A549 (cell line): Measurements from ENCODE around the gene ZBTB1.

Experiments used
- CEBPB ChIP-seq, 2 experiments: fragments of >200 bp in 1 of 2; sonication (Bioruptor Twin) in 1 of 2; formaldehyde crosslinking in 1 of 2; IDR thresholded peaks; 2 replicates each; pipeline ENCODE4 v1.6.1; 2012 to 2016
- CHD2 ChIP-seq: fragments of 150-350 bp; IDR thresholded peaks from 2 replicates; pipeline ENCODE4 v1.6.1; 2014; ENCODE audit warnings: low read length; ENCODE audit not compliant: partially characterized antibody
- CTCF ChIP-seq: fragments of >200 bp; sonication (Bioruptor Twin); formaldehyde crosslinking; IDR thresholded peaks from 3 replicates; pipeline ENCODE4 v1.5.1; 2016
- EHMT2 ChIP-seq: fragments of 200-600 bp; sonication (generic); IDR thresholded peaks from 2 replicates; pipeline ENCODE4 v1.6.1; 2016; ENCODE audit warnings: antibody characterized with exemption, low read depth, mild to moderate bottlenecking, moderate library complexity
- FOSL2 ChIP-seq, 2 experiments: fragments of 450-650 bp in 1 of 2; fragments of >200 bp in 1 of 2; sonication (Bioruptor Twin) in 1 of 2; formaldehyde crosslinking; IDR thresholded peaks; 2 replicates each; pipeline versions ENCODE4 v1.5.0 to v1.6.1; 2016 to 2020; ENCODE audit warnings: mild to moderate bottlenecking in 1 of 2, moderate library complexity in 1 of 2
- MYC ChIP-seq: IDR thresholded peaks from 2 replicates; pipeline ENCODE4 v1.6.1; 2012; ENCODE audit warnings: mild to moderate bottlenecking, inconsistent platforms, low read length, improper control_type of control experiment, borderline replicate concordance
- REST ChIP-seq: fragments of 200-600 bp; sonication (generic); IDR thresholded peaks from 2 replicates; pipeline ENCODE4 v1.6.1; 2016; ENCODE audit warnings: antibody characterized with exemption, mild to moderate bottlenecking, moderate library complexity
- TF ChIP-seq, protein P1 (sequence below): fragments of 250-450 bp; sonication (Bioruptor Pico); IDR thresholded peaks from 2 replicates; pipeline ENCODE4 v1.5.0; 2021; ENCODE audit warnings: mild to moderate bottlenecking, moderate library complexity, borderline replicate concordance
- TF ChIP-seq, protein P2 (sequence below): IDR thresholded peaks from 2 replicates; pipeline ENCODE4 v1.6.1; 2012

GRCh38 chr14:64563696-64564095, 59.1 kb downstream of the ZBTB1 start:
- TF ChIP-seq, protein P1, sequence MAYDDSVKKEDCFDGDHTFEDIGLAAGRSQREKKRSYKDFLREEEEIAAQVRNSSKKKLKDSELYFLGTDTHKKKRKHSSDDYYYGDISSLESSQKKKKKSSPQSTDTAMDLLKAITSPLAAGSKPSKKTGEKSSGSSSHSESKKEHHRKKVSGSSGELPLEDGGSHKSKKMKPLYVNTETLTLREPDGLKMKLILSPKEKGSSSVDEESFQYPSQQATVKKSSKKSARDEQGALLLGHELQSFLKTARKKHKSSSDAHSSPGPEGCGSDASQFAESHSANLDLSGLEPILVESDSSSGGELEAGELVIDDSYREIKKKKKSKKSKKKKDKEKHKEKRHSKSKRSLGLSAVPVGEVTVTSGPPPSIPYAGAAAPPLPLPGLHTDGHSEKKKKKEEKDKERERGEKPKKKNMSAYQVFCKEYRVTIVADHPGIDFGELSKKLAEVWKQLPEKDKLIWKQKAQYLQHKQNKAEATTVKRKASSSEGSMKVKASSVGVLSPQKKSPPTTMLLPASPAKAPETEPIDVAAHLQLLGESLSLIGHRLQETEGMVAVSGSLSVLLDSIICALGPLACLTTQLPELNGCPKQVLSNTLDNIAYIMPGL: no peak
- TF ChIP-seq REST (no peak), EHMT2 (no peak), CTCF (no peak), FOSL2 (IDR thresholded peaks at IDR 0.05) (no peak), FOSL2 (CRISPR knock-in tag; IDR thresholded peaks at IDR 0.05) (no peak), MYC (no peak), CEBPB (IDR thresholded peaks at IDR 0.05) (no peak), CHD2 (no peak)
- TF ChIP-seq, protein P2, sequence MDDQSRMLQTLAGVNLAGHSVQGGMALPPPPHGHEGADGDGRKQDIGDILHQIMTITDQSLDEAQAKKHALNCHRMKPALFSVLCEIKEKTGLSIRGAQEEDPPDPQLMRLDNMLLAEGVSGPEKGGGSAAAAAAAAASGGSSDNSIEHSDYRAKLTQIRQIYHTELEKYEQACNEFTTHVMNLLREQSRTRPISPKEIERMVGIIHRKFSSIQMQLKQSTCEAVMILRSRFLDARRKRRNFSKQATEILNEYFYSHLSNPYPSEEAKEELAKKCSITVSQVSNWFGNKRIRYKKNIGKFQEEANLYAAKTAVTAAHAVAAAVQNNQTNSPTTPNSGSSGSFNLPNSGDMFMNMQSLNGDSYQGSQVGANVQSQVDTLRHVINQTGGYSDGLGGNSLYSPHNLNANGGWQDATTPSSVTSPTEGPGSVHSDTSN: no peak
